ENCODE results near the gene SLC8A3.

SLC8A3 gene

GRCh38 chr14:70113211-70113610, 75.5 kb downstream of the SLC8A3 start:
- DNase-seq, result no peak

- DNase-seq, result no peak
These were observed 80.3 kb downstream of the SLC8A3 start for GRCh38 chr14:70108419-70108818.

GRCh38 chr14:70107309-70107708, 81.4 kb downstream of the SLC8A3 start:
- DNase-seq, result no peak

- no peak for DNase-seq
These were observed 88.7 kb downstream of the SLC8A3 start for GRCh38 chr14:70100071-70100470.

- DNase-seq, result no peak
These were observed 90.4 kb downstream of the SLC8A3 start for GRCh38 chr14:70098250-70098809.

GRCh38 chr14:70097576-70098249, 91.0 kb downstream of the SLC8A3 start:
- DNase-seq, result no peak

GRCh38 chr14:70096866-70097265, 91.9 kb downstream of the SLC8A3 start:
- DNase-seq, result no peak

- DNase-seq, result no peak
These were observed 94.1 kb downstream of the SLC8A3 start for GRCh38 chr14:70094631-70095030.

- DNase-seq, result no peak
These were observed 94.6 kb downstream of the SLC8A3 start for GRCh38 chr14:70094106-70094505.

GRCh38 chr14:70093156-70093555, 95.6 kb downstream of the SLC8A3 start:
- DNase-seq, result no peak

GRCh38 chr14:70087380-70087697, 101.4 kb downstream of the SLC8A3 start:
- no peak for DNase-seq

- DNase-seq, result peak in 1 of 2 experiments; percentile 18
These were observed 101.9 kb downstream of the SLC8A3 start for GRCh38 chr14:70086685-70087379.

- no peak for DNase-seq
These were observed 104.5 kb downstream of the SLC8A3 start for GRCh38 chr14:70084226-70084625.

GRCh38 chr14:70082394-70082793, 106.4 kb downstream of the SLC8A3 start:
- no peak for DNase-seq

- DNase-seq, result no peak
These were observed 108.7 kb downstream of the SLC8A3 start for GRCh38 chr14:70080076-70080475.

GRCh38 chr14:70078329-70078728, 110.4 kb downstream of the SLC8A3 start:
- no peak for DNase-seq

- DNase-seq, result no peak
These were observed 111.0 kb downstream of the SLC8A3 start for GRCh38 chr14:70077720-70078119.

- no peak for DNase-seq
These were observed 111.7 kb downstream of the SLC8A3 start for GRCh38 chr14:70077005-70077404.

GRCh38 chr14:70073924-70074566, 114.7 kb downstream of the SLC8A3 start:
- DNase-seq, result peak; percentile 58 to 67

- no peak for DNase-seq
These were observed 119.6 kb downstream of the SLC8A3 start for GRCh38 chr14:70069186-70069585.

GRCh38 chr14:70067810-70068209, 120.9 kb downstream of the SLC8A3 start:
- no peak for DNase-seq

- no peak for DNase-seq
These were observed 124.5 kb downstream of the SLC8A3 start for GRCh38 chr14:70064136-70064865.

- no peak for DNase-seq
These were observed 127.6 kb downstream of the SLC8A3 start for GRCh38 chr14:70061108-70061507.

All from activated CD4-positive, alpha-beta T cell treated with anti-CD3 and anti-CD28 coated beads, Interleukin-2, amount 50 U/mL, for 48 hours (primary cell).